SK-N-SH (cell line): ENCODE results near the gene BCR. TPM values are rescaled to one million over a fixed set of nuclear protein-coding genes. Genes with fewer than 3 reads are reported as not detected.

Experiments
- CTCF ChIA-PET: fragments of 300-600, 350-600 bp; formaldehyde crosslinking; extraction: SDS; loops from one replicate; lab custom pipeline; 2021; lab: Yijun Ruan, JAX
- POLR2A ChIA-PET: fragments of 350-600 bp; sonication (Branson Sonifier 250); formaldehyde crosslinking; extraction: SDS; loops from one replicate; lab custom pipeline; 2020; ENCODE audit warnings: antibody characterized with exemption, inconsistent platforms; lab: Yijun Ruan, JAX
- DNase-seq: peaks from one replicate; pipeline ENCODE4 v3.0.0; 2012
- H2AFZ ChIP-seq: fragments of 200-600 bp; sonication (generic); 2 replicates; pipeline ENCODE4 v1.8.1; 2016; ENCODE audit warnings: antibody characterized with exemption, mild to moderate bottlenecking, low read depth
- H3F3A ChIP-seq: fragments of 200-600 bp; sonication (generic); replicated peaks from 2 replicates; pipeline ENCODE3; 2016; ENCODE audit warnings: antibody characterized with exemption, mild to moderate bottlenecking; ENCODE audit not compliant: insufficient read depth
- H3K27ac ChIP-seq, 2 experiments: fragments of 200-500 bp in 1 of 2; fragments of 200-600 bp in 1 of 2; sonication (Bioruptor generic) in 1 of 2; sonication (generic), shearing (Covaris generic) in 1 of 2; 2 replicates each; pipeline versions ENCODE4 v1.5.1 to v1.6.1; 2014 to 2016; ENCODE audit warnings: low read depth in 2 of 2, inconsistent platforms in 1 of 2, low read length in 1 of 2, mild to moderate bottlenecking in 1 of 2, mixed read lengths in 1 of 2
- H3K27me3 ChIP-seq: fragments of 200-600 bp; sonication (generic), shearing (Covaris generic); 2 replicates; pipeline ENCODE4 v1.6.1; 2016; ENCODE audit warnings: mixed run types; ENCODE audit not compliant: insufficient read depth
- H3K36me3 ChIP-seq, 2 experiments: fragments of 200-500 bp in 1 of 2; fragments of 200-600 bp in 1 of 2; sonication (Bioruptor generic) in 1 of 2; sonication (generic) in 1 of 2; replicated peaks in 1 of 2; 2 replicates each; pipeline versions ENCODE3 to v1.5.1; 2014 to 2016; ENCODE audit warnings: low read length in 1 of 2, mild to moderate bottlenecking in 1 of 2; ENCODE audit not compliant: insufficient read depth in 2 of 2, control insufficient read depth in 1 of 2
- H3K4me1 ChIP-seq, 2 experiments: fragments of 200-500 bp in 1 of 2; fragments of 200-600 bp in 1 of 2; sonication (Bioruptor generic) in 1 of 2; sonication (generic), shearing (Covaris generic) in 1 of 2; 2 replicates each; pipeline versions ENCODE4 v1.5.1 to v1.6.1; 2014 to 2016; ENCODE audit warnings: low read depth in 1 of 2, low read length in 1 of 2, mixed run types in 1 of 2; ENCODE audit not compliant: insufficient read depth in 2 of 2, control insufficient read depth in 1 of 2
- H3K4me2 ChIP-seq: fragments of 200-600 bp; sonication (generic), shearing (Covaris generic); 2 replicates; pipeline ENCODE4 v1.6.1; 2017; ENCODE audit warnings: mixed run types
- H3K4me3 ChIP-seq, 2 experiments: fragments of 200-500 bp in 1 of 2; fragments of 200-600 bp in 1 of 2; sonication (Bioruptor generic) in 1 of 2; sonication (generic), shearing (Covaris generic) in 1 of 2; 2 replicates each; pipeline versions ENCODE4 v1.5.1 to v1.8.1; 2014 to 2016; ENCODE audit warnings: low read depth in 2 of 2, inconsistent platforms in 1 of 2, low read length in 1 of 2, mild to moderate bottlenecking in 1 of 2, mixed read lengths in 1 of 2, moderate library complexity in 1 of 2
- H3K79me2 ChIP-seq: fragments of 200-600 bp; sonication (generic); 2 replicates; pipeline ENCODE4 v1.8.1; 2017; ENCODE audit warnings: mild to moderate bottlenecking; ENCODE audit not compliant: insufficient read depth
- H3K9ac ChIP-seq: fragments of 200-600 bp; sonication (generic); 2 replicates; pipeline ENCODE4 v1.6.1; 2017; ENCODE audit warnings: mixed run types
- H3K9me2 ChIP-seq: fragments of 200-600 bp; sonication (generic); 2 replicates; pipeline ENCODE4 v1.6.1; 2017; ENCODE audit warnings: mixed run types
- H3K9me3 ChIP-seq: fragments of 200-600 bp; sonication (generic); 2 replicates; pipeline ENCODE4 v1.6.1; 2017; ENCODE audit warnings: mixed run types, mild to moderate bottlenecking, moderate library complexity
- H4K20me1 ChIP-seq: fragments of 200-600 bp; sonication (generic); 2 replicates; pipeline ENCODE4 v1.6.1; 2017; ENCODE audit warnings: mild to moderate bottlenecking, mixed run types; ENCODE audit not compliant: insufficient read depth
- CHD2 ChIP-seq: fragments of 150-350 bp; IDR thresholded peaks from 2 replicates; pipeline ENCODE4 v1.6.1; 2018; ENCODE audit warnings: low read length; ENCODE audit not compliant: partially characterized antibody
- EP300 ChIP-seq, 2 experiments: IDR thresholded peaks; 2 replicates each; pipeline versions ENCODE4 v1.4.0 to v1.6.1; 2012; ENCODE audit warnings: borderline replicate concordance in 1 of 2, low read depth in 1 of 2, low read length in 1 of 2
- EZH2phosphoT487 ChIP-seq: fragments of 200-600 bp; sonication (generic); IDR thresholded peaks from 2 replicates; pipeline ENCODE4 v1.6.1; 2017; ENCODE audit warnings: low read depth, mixed run types, mild to moderate bottlenecking, antibody characterized with exemption, moderate library complexity, borderline replicate concordance
- FOSL2 ChIP-seq: IDR thresholded peaks from 2 replicates; pipeline ENCODE4 v1.4.0; 2012; ENCODE audit warnings: low read depth, mild to moderate bottlenecking, moderate library complexity, borderline replicate concordance
- FOXJ3 ChIP-seq: sonication (generic); formaldehyde crosslinking; IDR thresholded peaks from 2 replicates; pipeline ENCODE4 v1.5.1; 2020; ENCODE audit warnings: mild to moderate bottlenecking, missing genetic modification reagents
- FOXM1 ChIP-seq: IDR thresholded peaks from 2 replicates; pipeline ENCODE4 v1.4.0; 2012; ENCODE audit warnings: low read depth, mild to moderate bottlenecking
- JUND ChIP-seq: IDR thresholded peaks from 2 replicates; pipeline ENCODE4 v1.4.0; 2012
- NFIC ChIP-seq: IDR thresholded peaks from 2 replicates; pipeline ENCODE4 v1.4.0; 2012; ENCODE audit warnings: borderline replicate concordance
- RAD21 ChIP-seq: IDR thresholded peaks from 2 replicates; pipeline ENCODE4 v1.6.1; 2012; ENCODE audit warnings: mild to moderate bottlenecking, low read length
- RCOR1 ChIP-seq: fragments of 150-350 bp; IDR thresholded peaks from 2 replicates; pipeline ENCODE4 v1.6.1; 2017; ENCODE audit warnings: antibody characterized with exemption, low read length
- RXRA ChIP-seq: IDR thresholded peaks from 2 replicates; pipeline ENCODE4 v1.4.0; 2012; ENCODE audit warnings: low read depth, mild to moderate bottlenecking, borderline replicate concordance
- SMC3 ChIP-seq: IDR thresholded peaks from 2 replicates; pipeline ENCODE4 v1.6.1; 2012; ENCODE audit warnings: low read depth, low read length, improper control_type of control experiment
- TAF1 ChIP-seq: IDR thresholded peaks from 2 replicates; pipeline ENCODE4 v1.6.1; 2012; ENCODE audit warnings: low read depth, mild to moderate bottlenecking, low read length, moderate library complexity, borderline replicate concordance
- TCF12 ChIP-seq: IDR thresholded peaks from 2 replicates; pipeline ENCODE4 v1.4.0; 2012
- USF1 ChIP-seq: IDR thresholded peaks from 2 replicates; pipeline ENCODE4 v1.4.0; 2012; ENCODE audit warnings: low read depth, borderline replicate concordance
- YY1 ChIP-seq: IDR thresholded peaks from 2 replicates; pipeline ENCODE4 v1.4.0; 2012; ENCODE audit warnings: low read depth, mild to moderate bottlenecking
- WGBS: methylation state at CpG from one replicate; pipeline ENCODE4 v1.1.6; 2017; ENCODE audit warnings: low lambda C conversion rate; 5-methylcytosine and 5-hydroxymethylcytosine counted together
- polyA plus RNA-seq, 3 experiments: library from polyadenylated mRNA; depleted of rRNA; stranded (reverse); fragments of >200 nt; gene quantifications; 2 replicates each; pipeline ENCODE4 v1.2.3, GENCODE V29; 2012
- TF ChIP-seq, protein P1 (sequence below): IDR thresholded peaks from 2 replicates; pipeline ENCODE4 v1.6.1; 2012; ENCODE audit warnings: mild to moderate bottlenecking, low read depth, low read length, moderate library complexity

Gene BCR
- polyA plus RNA-seq, 1 of the 3 experiments (the other 2 are of a cell fraction): 50.9 TPM

- ChIA-PET POLR2A (no interaction called here), CTCF (interaction anchor here (0.6 to 25.8 kb wide), 4 partner anchors 10 to 322 kb away, joined by 4 to 587 read pairs (median 38); partner anchors contain the start of gene BCR)
- no peaks in the 10 kb centered on the region for H3K27me3 ChIP-seq
- H3K9me3 ChIP-seq: no peaks in the 10 kb centered on the region
- H3K27ac ChIP-seq: no peak overlapping the region; a peak in 1 of 4 replicates
- H3K4me2 ChIP-seq: no peak overlapping the region
- no peaks in the 10 kb centered on the region for H3K9me2 ChIP-seq
- peaks cover 5% of the 10 kb centered on the region for H3F3A ChIP-seq
- H3K4me1 ChIP-seq: peaks cover 6 to 14% of the 10 kb centered on the region in 2 experiments; a peak in 3 of 4 replicates
- H3K79me2 ChIP-seq: no peaks in the 10 kb centered on the region
- WGBS: 95% methylated on average over 7 of the region's 13 CpGs
- no peak overlapping the region for H3K9ac ChIP-seq
- H3K4me3 ChIP-seq: no peak overlapping the region
- H2AFZ ChIP-seq: no peak overlapping the region
- DNase-seq: no peak
- H3K36me3 ChIP-seq: peaks cover 3 to 32% of the 10 kb centered on the region in 2 experiments
- 0 out of 2 replicates have a peak, but pooled peaks cover 3% of the 10 kb centered on the region for H4K20me1 ChIP-seq
- TF ChIP-seq RCOR1 (no peak), JUND (no peak), TAF1 (no peak), CHD2 (no peak), FOXM1 (no peak), SMC3 (no peak), FOXJ3 (CRISPR knock-in tag) (no peak), NFIC (no peak), YY1 (no peak)
- TF ChIP-seq, protein P1, sequence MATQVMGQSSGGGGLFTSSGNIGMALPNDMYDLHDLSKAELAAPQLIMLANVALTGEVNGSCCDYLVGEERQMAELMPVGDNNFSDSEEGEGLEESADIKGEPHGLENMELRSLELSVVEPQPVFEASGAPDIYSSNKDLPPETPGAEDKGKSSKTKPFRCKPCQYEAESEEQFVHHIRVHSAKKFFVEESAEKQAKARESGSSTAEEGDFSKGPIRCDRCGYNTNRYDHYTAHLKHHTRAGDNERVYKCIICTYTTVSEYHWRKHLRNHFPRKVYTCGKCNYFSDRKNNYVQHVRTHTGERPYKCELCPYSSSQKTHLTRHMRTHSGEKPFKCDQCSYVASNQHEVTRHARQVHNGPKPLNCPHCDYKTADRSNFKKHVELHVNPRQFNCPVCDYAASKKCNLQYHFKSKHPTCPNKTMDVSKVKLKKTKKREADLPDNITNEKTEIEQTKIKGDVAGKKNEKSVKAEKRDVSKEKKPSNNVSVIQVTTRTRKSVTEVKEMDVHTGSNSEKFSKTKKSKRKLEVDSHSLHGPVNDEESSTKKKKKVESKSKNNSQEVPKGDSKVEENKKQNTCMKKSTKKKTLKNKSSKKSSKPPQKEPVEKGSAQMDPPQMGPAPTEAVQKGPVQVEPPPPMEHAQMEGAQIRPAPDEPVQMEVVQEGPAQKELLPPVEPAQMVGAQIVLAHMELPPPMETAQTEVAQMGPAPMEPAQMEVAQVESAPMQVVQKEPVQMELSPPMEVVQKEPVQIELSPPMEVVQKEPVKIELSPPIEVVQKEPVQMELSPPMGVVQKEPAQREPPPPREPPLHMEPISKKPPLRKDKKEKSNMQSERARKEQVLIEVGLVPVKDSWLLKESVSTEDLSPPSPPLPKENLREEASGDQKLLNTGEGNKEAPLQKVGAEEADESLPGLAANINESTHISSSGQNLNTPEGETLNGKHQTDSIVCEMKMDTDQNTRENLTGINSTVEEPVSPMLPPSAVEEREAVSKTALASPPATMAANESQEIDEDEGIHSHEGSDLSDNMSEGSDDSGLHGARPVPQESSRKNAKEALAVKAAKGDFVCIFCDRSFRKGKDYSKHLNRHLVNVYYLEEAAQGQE: no peak
Measured at GRCh38 chr22:23280356-23281052, 100.2 kb downstream of the BCR start.

- Histone ChIP-seq H3K9me3 (no peaks in the 10 kb centered on the region), H3K4me2 (peak overlapping the region; percentile 74; the same call in 1 of the 2 replicates), H3K27me3 (no peaks in the 10 kb centered on the region), H3K36me3 (peaks cover 3 to 37% of the 10 kb centered on the region in 2 experiments), H3K4me3 (no peak overlapping the region), H2AFZ (no peak overlapping the region), H3K79me2 (no peaks in the 10 kb centered on the region), H3F3A (peaks cover 5% of the 10 kb centered on the region), H3K4me1 (peaks cover 6 to 14% of the 10 kb centered on the region in 2 experiments; a peak in 3 of 4 replicates), H3K9ac (no peak overlapping the region), H3K27ac (peak overlapping the region; percentile 43 to 59; a peak in 2 of 4 replicates), H3K9me2 (no peaks in the 10 kb centered on the region), H4K20me1 (0 out of 2 replicates have a peak, but pooled peaks cover 3% of the 10 kb centered on the region)
- DNase-seq: no peak
- 93% methylated on average over 5 of the region's 11 CpGs for WGBS
- ChIA-PET POLR2A (no interaction called here), CTCF (interaction anchor here (0.6 to 25.8 kb wide), 4 partner anchors 39 to 323 kb away, joined by 4 to 587 read pairs (median 32); partner anchors contain the start of gene BCR)
- TF ChIP-seq RXRA (no peak), RAD21 (no peak), FOXJ3 (CRISPR knock-in tag) (no peak), EZH2phosphoT487 (no peak), TCF12 (no peak), JUND (no peak), FOSL2 (no peak), EP300 (IDR thresholded peaks at IDR 0.05; ENCODE audit: borderline replicate concordance in 1 of 2, low read depth in 1 of 2, low read length in 1 of 2) (no peak), USF1 (no peak), TAF1 (no peak)
- TF ChIP-seq, protein P1: no peak
Measured at GRCh38 chr22:23281053-23281405, 100.7 kb downstream of the BCR start.
